Ishikawa (cell line): ENCODE data around the gene KRT7.

Experiments used
- CEBPB ChIP-seq: IDR thresholded peaks from 2 replicates; pipeline ENCODE4 v1.6.1; 2012
- EP300 ChIP-seq: IDR thresholded peaks from 2 replicates; pipeline ENCODE4 v1.6.1; 2012; ENCODE audit warnings: borderline replicate concordance
- FOXM1 ChIP-seq: IDR thresholded peaks from 2 replicates; pipeline ENCODE4 v1.6.1; 2012; ENCODE audit warnings: low read depth, borderline replicate concordance
- RAD21 ChIP-seq: IDR thresholded peaks from 2 replicates; pipeline ENCODE4 v1.6.1; 2012; ENCODE audit warnings: low read depth
- TEAD4 ChIP-seq: IDR thresholded peaks from 2 replicates; pipeline ENCODE4 v1.6.1; 2012
- YY1 ChIP-seq: IDR thresholded peaks from 2 replicates; pipeline ENCODE4 v1.6.1; 2012; ENCODE audit warnings: low read depth
- TF ChIP-seq, protein P1 (sequence below): IDR thresholded peaks from 2 replicates; pipeline ENCODE4 v1.6.1; 2012
- TF ChIP-seq, protein P2 (sequence below): IDR thresholded peaks from 2 replicates; pipeline ENCODE4 v1.6.1; 2012; ENCODE audit warnings: low read depth, mild to moderate bottlenecking

DNA sequence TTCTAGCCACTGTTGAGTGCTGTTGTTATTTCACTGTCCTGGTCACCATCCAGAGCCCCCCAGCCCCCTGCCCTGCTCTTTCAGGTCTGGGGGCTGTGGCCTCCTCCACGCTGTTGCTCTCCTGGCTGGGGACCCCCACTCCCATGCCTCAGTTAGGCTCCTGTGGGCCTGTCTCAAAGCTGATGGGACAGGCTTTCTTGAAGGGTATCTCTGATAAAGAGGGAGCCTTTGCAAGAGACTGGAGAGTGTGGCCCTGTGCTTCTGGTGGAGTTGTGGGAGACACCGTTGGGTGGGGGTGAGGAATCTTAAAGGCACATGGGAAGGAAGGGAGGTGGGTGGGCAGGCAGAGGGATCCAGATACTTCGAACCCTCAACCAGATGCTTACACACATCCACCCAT is 29.2 kb downstream of the KRT7 start:
- TF ChIP-seq, protein P1, sequence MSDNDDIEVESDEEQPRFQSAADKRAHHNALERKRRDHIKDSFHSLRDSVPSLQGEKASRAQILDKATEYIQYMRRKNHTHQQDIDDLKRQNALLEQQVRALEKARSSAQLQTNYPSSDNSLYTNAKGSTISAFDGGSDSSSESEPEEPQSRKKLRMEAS: no peak
- TF ChIP-seq EP300 (no peak), YY1 (no peak), FOXM1 (no peak), TEAD4 (no peak), CEBPB (no peak), RAD21 (no peak)
- TF ChIP-seq, protein P2, sequence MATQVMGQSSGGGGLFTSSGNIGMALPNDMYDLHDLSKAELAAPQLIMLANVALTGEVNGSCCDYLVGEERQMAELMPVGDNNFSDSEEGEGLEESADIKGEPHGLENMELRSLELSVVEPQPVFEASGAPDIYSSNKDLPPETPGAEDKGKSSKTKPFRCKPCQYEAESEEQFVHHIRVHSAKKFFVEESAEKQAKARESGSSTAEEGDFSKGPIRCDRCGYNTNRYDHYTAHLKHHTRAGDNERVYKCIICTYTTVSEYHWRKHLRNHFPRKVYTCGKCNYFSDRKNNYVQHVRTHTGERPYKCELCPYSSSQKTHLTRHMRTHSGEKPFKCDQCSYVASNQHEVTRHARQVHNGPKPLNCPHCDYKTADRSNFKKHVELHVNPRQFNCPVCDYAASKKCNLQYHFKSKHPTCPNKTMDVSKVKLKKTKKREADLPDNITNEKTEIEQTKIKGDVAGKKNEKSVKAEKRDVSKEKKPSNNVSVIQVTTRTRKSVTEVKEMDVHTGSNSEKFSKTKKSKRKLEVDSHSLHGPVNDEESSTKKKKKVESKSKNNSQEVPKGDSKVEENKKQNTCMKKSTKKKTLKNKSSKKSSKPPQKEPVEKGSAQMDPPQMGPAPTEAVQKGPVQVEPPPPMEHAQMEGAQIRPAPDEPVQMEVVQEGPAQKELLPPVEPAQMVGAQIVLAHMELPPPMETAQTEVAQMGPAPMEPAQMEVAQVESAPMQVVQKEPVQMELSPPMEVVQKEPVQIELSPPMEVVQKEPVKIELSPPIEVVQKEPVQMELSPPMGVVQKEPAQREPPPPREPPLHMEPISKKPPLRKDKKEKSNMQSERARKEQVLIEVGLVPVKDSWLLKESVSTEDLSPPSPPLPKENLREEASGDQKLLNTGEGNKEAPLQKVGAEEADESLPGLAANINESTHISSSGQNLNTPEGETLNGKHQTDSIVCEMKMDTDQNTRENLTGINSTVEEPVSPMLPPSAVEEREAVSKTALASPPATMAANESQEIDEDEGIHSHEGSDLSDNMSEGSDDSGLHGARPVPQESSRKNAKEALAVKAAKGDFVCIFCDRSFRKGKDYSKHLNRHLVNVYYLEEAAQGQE: no peak
